ENCODE data around the gene TFPI.

TFPI gene

DNA sequence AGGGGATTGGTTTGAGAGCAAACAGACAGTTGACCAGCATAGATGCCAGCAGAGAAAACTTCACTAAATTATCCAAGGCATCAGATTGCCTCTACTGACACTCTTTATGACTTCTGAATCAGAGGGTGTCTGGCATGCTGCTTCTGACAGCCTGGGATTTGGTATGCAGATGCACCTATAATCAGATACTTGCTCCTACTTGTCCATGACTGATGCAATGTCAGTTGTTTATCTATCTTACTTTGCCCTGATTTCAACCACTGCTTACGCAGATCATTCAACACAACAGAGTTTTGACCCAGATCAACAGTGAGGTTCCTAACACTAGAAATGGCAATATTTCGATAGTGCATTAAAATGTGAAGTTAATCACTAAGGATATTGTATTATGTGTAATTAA, 83.5 kb downstream of the TFPI start:
- Histone ChIP-seq H3K23ac (ENCODE audit: low read depth, low read length, poor library complexity) (no peak overlapping the region), H3K9ac (ENCODE audit: low read depth, low read length, poor library complexity) (no peak overlapping the region), H3K14ac (ENCODE audit: low read length) (no peak overlapping the region), H3K4ac (ENCODE audit: low read length) (no peak overlapping the region), H3K4me1 (ENCODE audit: control insufficient read depth in 2 of 2, insufficient read depth in 1 of 2, low read depth in 1 of 2, low read length in 2 of 2) (no peaks in the 10 kb centered on the region), H2BK15ac (ENCODE audit: low read length) (no peak overlapping the region), H2BK120ac (ENCODE audit: low read depth, low read length) (no peak overlapping the region), H3K4me3 (ENCODE audit: low read length in 2 of 2) (no peak overlapping the region), H4K8ac (ENCODE audit: low read depth, low read length) (no peak overlapping the region), H2BK12ac (ENCODE audit: low read length) (no peak overlapping the region), H3K36me3 (replicated peaks in 1 of 2; ENCODE audit: control insufficient read depth in 2 of 2, insufficient read depth in 2 of 2, low read length in 2 of 2) (no peaks in the 10 kb centered on the region), H4K91ac (ENCODE audit: low read depth, low read length, poor library complexity) (no peak overlapping the region), H2AK5ac (ENCODE audit: low read depth, low read length) (no peak overlapping the region), H3K4me2 (ENCODE audit: insufficient read depth, low read length, poor library complexity, severe bottlenecking) (no peak overlapping the region), H2BK5ac (ENCODE audit: low read length) (no peak overlapping the region), H3K9me3 (replicated peaks in 1 of 2; ENCODE audit: control insufficient read depth in 2 of 2, insufficient read depth in 1 of 2, low read depth in 1 of 2, low read length in 2 of 2) (no peaks in the 10 kb centered on the region), H3K18ac (ENCODE audit: low read length) (no peak overlapping the region), H3K27me3 (ENCODE audit: control insufficient read depth in 3 of 3, insufficient read depth in 3 of 3, low read depth in 1 of 3, low read length in 3 of 3) (no peaks in the 10 kb centered on the region), H3K79me1 (ENCODE audit: low read depth, low read length) (no peaks in the 10 kb centered on the region), H2AFZ (ENCODE audit: low read length) (no peak overlapping the region), H3K27ac (replicated peaks; ENCODE audit: low read length) (no peak overlapping the region)
- DNase-seq (ENCODE audit: low spot score) = no peak
- WGBS, 2 donors (ENCODE audit: extremely low coverage in 2 of 2, insufficient read length in 2 of 2, insufficient replicate concordance in 1 of 2) = no CpG with 5 or more reads among the region's 2 CpGs

DNA sequence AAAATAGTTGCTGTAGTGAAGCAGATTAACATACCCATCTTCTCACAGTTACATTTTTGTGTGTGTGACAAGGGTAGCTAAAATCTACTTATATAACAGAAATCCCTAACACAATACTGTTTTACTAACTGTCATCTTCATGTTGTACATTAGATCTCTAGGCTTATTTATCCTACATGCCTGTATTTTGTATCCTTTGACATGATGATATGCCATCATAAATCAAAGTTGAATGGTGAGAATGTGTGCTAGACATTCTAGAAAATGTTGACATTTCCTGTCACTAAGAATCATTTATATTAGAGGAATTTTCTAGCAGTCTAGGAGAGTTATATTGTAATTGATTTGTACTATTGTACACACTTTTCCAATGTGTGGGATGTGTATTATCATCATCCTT, 84.7 kb downstream of the TFPI start:
- DNase-seq (ENCODE audit: low spot score) = no peak
- Histone ChIP-seq H3K9ac (ENCODE audit: low read depth, low read length, poor library complexity) (no peak overlapping the region), H3K18ac (ENCODE audit: low read length) (no peak overlapping the region), H2BK120ac (ENCODE audit: low read depth, low read length) (no peak overlapping the region), H4K91ac (ENCODE audit: low read depth, low read length, poor library complexity) (no peak overlapping the region), H3K4ac (ENCODE audit: low read length) (no peak overlapping the region), H3K23ac (ENCODE audit: low read depth, low read length, poor library complexity) (no peak overlapping the region), H3K4me3 (ENCODE audit: low read length in 2 of 2) (no peak overlapping the region), H2BK5ac (ENCODE audit: low read length) (no peak overlapping the region), H3K27me3 (ENCODE audit: control insufficient read depth in 3 of 3, insufficient read depth in 3 of 3, low read depth in 1 of 3, low read length in 3 of 3) (no peaks in the 10 kb centered on the region), H2AFZ (ENCODE audit: low read length) (no peak overlapping the region), H4K8ac (ENCODE audit: low read depth, low read length) (no peak overlapping the region), H3K4me1 (ENCODE audit: control insufficient read depth in 2 of 2, insufficient read depth in 1 of 2, low read depth in 1 of 2, low read length in 2 of 2) (no peaks in the 10 kb centered on the region), H2BK15ac (ENCODE audit: low read length) (no peak overlapping the region), H2AK5ac (ENCODE audit: low read depth, low read length) (no peak overlapping the region), H3K27ac (replicated peaks; ENCODE audit: low read length) (no peak overlapping the region), H3K36me3 (replicated peaks in 1 of 2; ENCODE audit: control insufficient read depth in 2 of 2, insufficient read depth in 2 of 2, low read length in 2 of 2) (no peaks in the 10 kb centered on the region), H3K79me1 (ENCODE audit: low read depth, low read length) (no peaks in the 10 kb centered on the region), H3K4me2 (ENCODE audit: insufficient read depth, low read length, poor library complexity, severe bottlenecking) (no peak overlapping the region), H3K14ac (ENCODE audit: low read length) (no peak overlapping the region), H3K9me3 (replicated peaks in 1 of 2; ENCODE audit: control insufficient read depth in 2 of 2, insufficient read depth in 1 of 2, low read depth in 1 of 2, low read length in 2 of 2) (no peaks in the 10 kb centered on the region), H2BK12ac (ENCODE audit: low read length) (no peak overlapping the region)

DNA sequence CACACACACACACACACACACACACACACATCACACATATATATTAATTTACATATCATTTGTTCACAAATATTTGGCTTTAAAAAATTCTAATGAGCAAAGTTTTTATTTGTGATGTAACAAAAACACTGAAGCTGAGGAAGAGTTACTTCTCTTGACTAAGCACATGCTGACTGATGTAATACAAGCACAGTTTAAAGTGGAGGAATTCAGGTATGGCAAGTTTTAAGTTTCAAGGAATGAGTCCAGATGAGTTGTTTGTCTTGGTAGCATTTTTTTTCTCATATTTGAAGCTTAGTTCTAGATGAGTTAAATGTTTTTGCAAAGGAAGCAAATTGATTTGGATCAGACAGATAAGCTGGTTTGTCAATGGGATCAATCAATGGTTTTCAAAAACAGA, 86.0 kb downstream of the TFPI start:
- no peak overlapping the region for H2AFZ ChIP-seq (ENCODE audit: low read length)
- H3K14ac ChIP-seq (ENCODE audit: low read length) = no peak overlapping the region
- H3K4me3 ChIP-seq (ENCODE audit: low read length in 2 of 2) = no peak overlapping the region
- no peak overlapping the region for H2AK5ac ChIP-seq (ENCODE audit: low read depth, low read length)
- H3K27me3 ChIP-seq (ENCODE audit: control insufficient read depth in 3 of 3, insufficient read depth in 3 of 3, low read depth in 1 of 3, low read length in 3 of 3) = no peaks in the 10 kb centered on the region
- H3K36me3 ChIP-seq (replicated peaks in 1 of 2; ENCODE audit: control insufficient read depth in 2 of 2, insufficient read depth in 2 of 2, low read length in 2 of 2) = no peaks in the 10 kb centered on the region
- no peak for DNase-seq (ENCODE audit: low spot score)
- no peak overlapping the region for H4K8ac ChIP-seq (ENCODE audit: low read depth, low read length)
- no peak overlapping the region for H3K27ac ChIP-seq (replicated peaks; ENCODE audit: low read length)
- no peak overlapping the region for H2BK5ac ChIP-seq (ENCODE audit: low read length)
- H3K4ac ChIP-seq (ENCODE audit: low read length) = no peak overlapping the region
- no peak overlapping the region for H4K91ac ChIP-seq (ENCODE audit: low read depth, low read length, poor library complexity)
- no peak overlapping the region for H2BK120ac ChIP-seq (ENCODE audit: low read depth, low read length)
- H3K4me2 ChIP-seq (ENCODE audit: insufficient read depth, low read length, poor library complexity, severe bottlenecking) = no peak overlapping the region
- no peak overlapping the region for H3K23ac ChIP-seq (ENCODE audit: low read depth, low read length, poor library complexity)
- no peak overlapping the region for H3K9ac ChIP-seq (ENCODE audit: low read depth, low read length, poor library complexity)
- no peaks in the 10 kb centered on the region for H3K4me1 ChIP-seq (ENCODE audit: control insufficient read depth in 2 of 2, insufficient read depth in 1 of 2, low read depth in 1 of 2, low read length in 2 of 2)
- H2BK12ac ChIP-seq (ENCODE audit: low read length) = no peak overlapping the region
- no peak overlapping the region for H3K18ac ChIP-seq (ENCODE audit: low read length)
- no peaks in the 10 kb centered on the region for H3K9me3 ChIP-seq (replicated peaks in 1 of 2; ENCODE audit: control insufficient read depth in 2 of 2, insufficient read depth in 1 of 2, low read depth in 1 of 2, low read length in 2 of 2)
- no peak overlapping the region for H2BK15ac ChIP-seq (ENCODE audit: low read length)
- H3K79me1 ChIP-seq (ENCODE audit: low read depth, low read length) = no peaks in the 10 kb centered on the region

DNA sequence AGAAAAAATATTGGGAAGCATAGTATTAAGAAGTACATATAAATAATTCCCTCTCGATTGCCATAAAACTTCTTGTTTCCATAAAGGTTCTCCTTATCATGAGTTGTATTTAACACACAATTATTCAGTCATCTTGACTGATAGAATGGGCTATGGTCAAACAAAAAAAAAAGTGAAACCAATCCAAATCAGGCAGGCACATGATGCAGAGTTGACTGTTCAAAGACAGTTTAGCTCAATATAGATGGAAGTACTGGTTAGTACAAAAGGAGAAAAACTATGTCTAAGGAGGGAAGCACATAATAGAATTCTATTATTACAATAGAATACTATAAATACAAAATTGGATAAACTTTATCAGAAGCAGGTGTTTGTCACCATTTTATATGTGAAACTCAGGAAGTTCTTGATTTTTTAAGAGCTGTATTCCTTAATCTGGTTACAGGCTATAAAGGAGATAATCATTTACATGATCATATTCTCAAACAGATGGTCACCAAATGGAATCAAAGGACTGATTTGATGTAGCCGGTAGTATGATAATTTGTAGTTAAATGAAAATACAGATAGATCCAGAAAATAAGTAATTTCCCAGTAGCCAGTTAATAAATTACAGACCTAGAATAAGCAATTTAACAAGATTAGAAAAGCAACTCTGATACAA, 88.0 kb downstream of the TFPI start:
- no CpG with 5 or more reads among the region's 2 CpGs for WGBS, 2 donors (ENCODE audit: extremely low coverage in 2 of 2, insufficient read length in 2 of 2, insufficient replicate concordance in 1 of 2)
- Histone ChIP-seq H3K18ac (ENCODE audit: low read length) (no peak overlapping the region), H3K27ac (replicated peaks; ENCODE audit: low read length) (no peak overlapping the region), H2BK15ac (ENCODE audit: low read length) (no peak overlapping the region), H3K79me1 (ENCODE audit: low read depth, low read length) (no peaks in the 10 kb centered on the region), H4K8ac (ENCODE audit: low read depth, low read length) (no peak overlapping the region), H3K9me3 (replicated peaks in 1 of 2; ENCODE audit: control insufficient read depth in 2 of 2, insufficient read depth in 1 of 2, low read depth in 1 of 2, low read length in 2 of 2) (peaks cover 0 to 4% of the 10 kb centered on the region in 2 donors), H3K4ac (ENCODE audit: low read length) (no peak overlapping the region), H3K9ac (ENCODE audit: low read depth, low read length, poor library complexity) (no peak overlapping the region), H3K14ac (ENCODE audit: low read length) (no peak overlapping the region), H2AK5ac (ENCODE audit: low read depth, low read length) (no peak overlapping the region), H3K4me3 (ENCODE audit: low read length in 2 of 2) (no peak overlapping the region), H3K4me2 (ENCODE audit: insufficient read depth, low read length, poor library complexity, severe bottlenecking) (no peak overlapping the region), H3K27me3 (ENCODE audit: control insufficient read depth in 3 of 3, insufficient read depth in 3 of 3, low read depth in 1 of 3, low read length in 3 of 3) (no peaks in the 10 kb centered on the region), H2BK120ac (ENCODE audit: low read depth, low read length) (no peak overlapping the region), H2AFZ (ENCODE audit: low read length) (no peak overlapping the region), H4K91ac (ENCODE audit: low read depth, low read length, poor library complexity) (no peak overlapping the region), H2BK5ac (ENCODE audit: low read length) (no peak overlapping the region), H2BK12ac (ENCODE audit: low read length) (no peak overlapping the region), H3K36me3 (replicated peaks in 1 of 2; ENCODE audit: control insufficient read depth in 2 of 2, insufficient read depth in 2 of 2, low read length in 2 of 2) (no peaks in the 10 kb centered on the region), H3K4me1 (ENCODE audit: control insufficient read depth in 2 of 2, insufficient read depth in 1 of 2, low read depth in 1 of 2, low read length in 2 of 2) (no peaks in the 10 kb centered on the region), H3K23ac (ENCODE audit: low read depth, low read length, poor library complexity) (no peak overlapping the region)
- no peak for DNase-seq (ENCODE audit: low spot score)
